PC-9 (cell line): Measurements from ENCODE around the gene SNX27. TPM values are rescaled to one million over a fixed set of nuclear protein-coding genes. Genes with fewer than 3 reads are reported as not detected.
"Not testable (repeated sequence)": the region's sequence is repeated elsewhere in the genome, so short reads cannot be mapped to it uniquely, and the experiment has no call there.

Experiments used
- BruUV-seq: library from RNA; stranded (reverse); fragments of 400-500 nt; replicated peaks from 2 replicates; lab custom pipeline; 2021; lab: Mats Ljungman, UMichigan
- CTCF ChIA-PET: fragments of 300-600 bp; sonication (Branson Sonifier 250); formaldehyde crosslinking; loops from one replicate; lab custom pipeline; 2022; ENCODE audit warnings: antibody characterized with exemption; lab: Charles Lee
- POLR2A ChIA-PET: fragments of 300-600 bp; sonication (Branson Sonifier 250); formaldehyde crosslinking; loops from one replicate; lab custom pipeline; 2022; ENCODE audit warnings: antibody characterized with exemption; ENCODE audit not compliant: unreplicated experiment; lab: Charles Lee
- DNase-seq, 2 experiments: peaks; one replicate each; pipeline versions ENCODE4 v3.0.0 to v3.0.0-alpha.2; 2015 to 2022; ENCODE audit warnings: mixed read lengths in 1 of 2
- H2AFZ ChIP-seq: fragments of 200-600 bp; sonication (generic); 2 replicates; pipeline ENCODE4 v1.8.1; 2017; ENCODE audit warnings: antibody characterized with exemption
- H3F3A ChIP-seq: fragments of 200-600 bp; sonication (generic); 2 replicates; pipeline ENCODE4 v1.8.1; 2017; ENCODE audit warnings: antibody characterized with exemption, mild to moderate bottlenecking, low read depth; ENCODE audit not compliant: insufficient read depth
- H3K27ac ChIP-seq: fragments of 200-600 bp; sonication (generic); 2 replicates; pipeline ENCODE4 v1.6.1; 2016; ENCODE audit warnings: mixed run types
- H3K27me3 ChIP-seq: fragments of 200-600 bp; sonication (generic); 2 replicates; pipeline ENCODE4 v1.6.1; 2016; ENCODE audit warnings: low read depth, mixed run types; ENCODE audit not compliant: insufficient read depth
- H3K36me3 ChIP-seq: fragments of 200-600 bp; sonication (generic); 2 replicates; pipeline ENCODE4 v1.6.1; 2016; ENCODE audit warnings: low read depth, mixed run types
- H3K4me1 ChIP-seq: fragments of 200-600 bp; sonication (generic); replicated peaks from 2 replicates; pipeline ENCODE4 v1.6.1; 2016; ENCODE audit warnings: mixed run types; ENCODE audit not compliant: insufficient read depth
- H3K4me2 ChIP-seq: fragments of 200-600 bp; sonication (generic); 2 replicates; pipeline ENCODE4 v1.6.1; 2017; ENCODE audit warnings: mixed run types
- H3K4me3 ChIP-seq: fragments of 200-600 bp; sonication (generic); 2 replicates; pipeline ENCODE4 v1.6.1; 2016; ENCODE audit warnings: mixed run types
- H3K79me2 ChIP-seq: fragments of 200-600 bp; sonication (generic); 2 replicates; pipeline ENCODE4 v1.6.1; 2017; ENCODE audit warnings: low read depth, mixed run types
- H3K9me2 ChIP-seq: fragments of 200-600 bp; sonication (generic); 2 replicates; pipeline ENCODE4 v1.8.1; 2017; ENCODE audit warnings: mild to moderate bottlenecking; ENCODE audit not compliant: insufficient read depth
- H3K9me3 ChIP-seq: fragments of 200-600 bp; sonication (generic); 2 replicates; pipeline ENCODE4 v1.8.1; 2016; ENCODE audit warnings: low read depth; ENCODE audit not compliant: insufficient read depth
- H4K20me1 ChIP-seq: fragments of 200-600 bp; sonication (generic); 2 replicates; pipeline ENCODE4 v1.8.1; 2017; ENCODE audit not compliant: insufficient read depth
- EZH2 ChIP-seq: fragments of 200-600 bp; sonication (generic); IDR thresholded peaks from 2 replicates; pipeline ENCODE4 v1.8.0; 2017; ENCODE audit warnings: antibody characterized with exemption, low read depth
- intact Hi-C: fragments of 100-400 bp; cut with micrococcal nuclease; formaldehyde crosslinking; loops from one replicate; pipeline ENCODE4 v1.10.0; 2022; ENCODE audit not compliant: unreplicated experiment
- total RNA-seq: library from RNA; stranded (reverse); gene quantifications from 2 replicates; pipeline ENCODE4 v1.2.3, GENCODE V29; 2021
- TF ChIP-seq, protein P1 (sequence below): fragments of 200-600 bp; sonication (generic); conservative IDR thresholded peaks from 2 replicates; pipeline ENCODE4 v1.6.1; 2017; ENCODE audit warnings: mixed run types, antibody characterized with exemption, mild to moderate bottlenecking, moderate library complexity

Gene SNX27
- total RNA-seq, 1 experiment from 2014 or later, result 40.1 TPM

DNA sequence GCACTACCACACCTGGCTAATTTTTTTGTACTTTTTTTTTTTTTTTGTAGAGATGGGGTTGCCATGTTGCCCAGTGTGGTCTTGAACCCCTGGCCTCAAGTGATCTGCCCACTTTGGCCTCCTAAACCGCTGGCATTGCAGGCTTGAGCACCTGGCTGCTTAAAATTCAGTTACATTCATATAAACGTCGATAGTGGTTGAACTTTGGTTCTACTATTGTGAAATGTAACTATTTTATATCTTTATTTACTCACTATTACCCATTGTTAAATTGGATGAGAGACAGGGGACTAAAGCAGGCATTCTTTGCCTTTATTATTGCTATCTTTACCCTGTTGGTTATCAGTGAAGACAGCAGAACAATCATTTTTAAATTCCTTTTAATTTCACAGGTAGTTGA lies 6.2 kb downstream of the SNX27 start:
- Histone ChIP-seq H3K4me1 (peaks cover 53% of the 10 kb centered on the region), H3F3A (peaks cover 12% of the 10 kb centered on the region; the same call in 1 of the 2 replicates), H3K9me2 (no peaks in the 10 kb centered on the region), H3K4me2 (no peak overlapping the region), H4K20me1 (no peaks in the 10 kb centered on the region), H3K79me2 (peaks cover 88% of the 10 kb centered on the region), H2AFZ (no peak overlapping the region), H3K4me3 (no peak overlapping the region), H3K27me3 (no peaks in the 10 kb centered on the region), H3K27ac (no peak overlapping the region), H3K9me3 (no peaks in the 10 kb centered on the region), H3K36me3 (peaks cover 3% of the 10 kb centered on the region; the same call in 1 of the 2 replicates)
- BruUV-seq, result no TSS peak
- ChIA-PET POLR2A (no interaction called here), CTCF (no interaction called here)
- DNase-seq, result no peak
- intact Hi-C loops, result no loop called here
- TF ChIP-seq EZH2, result no peak
- TF ChIP-seq, protein P1, sequence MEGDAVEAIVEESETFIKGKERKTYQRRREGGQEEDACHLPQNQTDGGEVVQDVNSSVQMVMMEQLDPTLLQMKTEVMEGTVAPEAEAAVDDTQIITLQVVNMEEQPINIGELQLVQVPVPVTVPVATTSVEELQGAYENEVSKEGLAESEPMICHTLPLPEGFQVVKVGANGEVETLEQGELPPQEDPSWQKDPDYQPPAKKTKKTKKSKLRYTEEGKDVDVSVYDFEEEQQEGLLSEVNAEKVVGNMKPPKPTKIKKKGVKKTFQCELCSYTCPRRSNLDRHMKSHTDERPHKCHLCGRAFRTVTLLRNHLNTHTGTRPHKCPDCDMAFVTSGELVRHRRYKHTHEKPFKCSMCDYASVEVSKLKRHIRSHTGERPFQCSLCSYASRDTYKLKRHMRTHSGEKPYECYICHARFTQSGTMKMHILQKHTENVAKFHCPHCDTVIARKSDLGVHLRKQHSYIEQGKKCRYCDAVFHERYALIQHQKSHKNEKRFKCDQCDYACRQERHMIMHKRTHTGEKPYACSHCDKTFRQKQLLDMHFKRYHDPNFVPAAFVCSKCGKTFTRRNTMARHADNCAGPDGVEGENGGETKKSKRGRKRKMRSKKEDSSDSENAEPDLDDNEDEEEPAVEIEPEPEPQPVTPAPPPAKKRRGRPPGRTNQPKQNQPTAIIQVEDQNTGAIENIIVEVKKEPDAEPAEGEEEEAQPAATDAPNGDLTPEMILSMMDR, result no peak

DNA sequence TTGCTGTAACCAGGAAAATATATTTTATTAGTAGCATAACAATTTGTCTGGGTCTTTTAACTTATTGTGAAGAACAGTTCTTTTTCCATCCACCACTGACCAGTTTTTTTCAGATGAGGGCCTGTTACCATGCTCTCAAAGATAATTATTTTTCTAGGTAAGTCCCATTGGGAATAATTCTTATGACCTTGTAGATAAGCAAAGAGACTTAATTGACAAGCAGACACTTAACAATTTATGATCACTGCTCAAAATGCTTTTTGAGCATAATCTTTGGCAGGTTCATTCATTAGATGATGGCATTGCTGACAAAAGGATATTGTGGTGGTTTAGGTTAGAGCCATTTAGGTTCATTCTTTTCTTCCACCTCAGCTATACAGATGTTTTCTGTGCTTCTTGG lies 6.6 kb downstream of the SNX27 start:
- DNase-seq, result no peak
- POLR2A ChIA-PET, result interaction anchor here (0.6 kb wide), 1 partner anchor 370 kb away, joined by 12 read pairs; no protein-coding TSS in a partner anchor
- Histone ChIP-seq H3K27me3 (no peaks in the 10 kb centered on the region), H3K4me3 (no peak overlapping the region), H3K4me1 (peaks cover 48% of the 10 kb centered on the region), H3K9me3 (no peaks in the 10 kb centered on the region), H4K20me1 (no peaks in the 10 kb centered on the region), H3K27ac (no peak overlapping the region), H3F3A (peaks cover 12% of the 10 kb centered on the region; the same call in 1 of the 2 replicates), H3K9me2 (no peaks in the 10 kb centered on the region), H3K36me3 (peaks cover 3% of the 10 kb centered on the region; the same call in 1 of the 2 replicates), H2AFZ (no peak overlapping the region), H3K4me2 (no peak overlapping the region), H3K79me2 (peaks cover 84% of the 10 kb centered on the region)
- CTCF ChIA-PET, result no interaction called here
- intact Hi-C loops, result no loop called here
- BruUV-seq, result no TSS peak
- no peak for TF ChIP-seq EZH2
- TF ChIP-seq, protein P1, result no peak

DNA sequence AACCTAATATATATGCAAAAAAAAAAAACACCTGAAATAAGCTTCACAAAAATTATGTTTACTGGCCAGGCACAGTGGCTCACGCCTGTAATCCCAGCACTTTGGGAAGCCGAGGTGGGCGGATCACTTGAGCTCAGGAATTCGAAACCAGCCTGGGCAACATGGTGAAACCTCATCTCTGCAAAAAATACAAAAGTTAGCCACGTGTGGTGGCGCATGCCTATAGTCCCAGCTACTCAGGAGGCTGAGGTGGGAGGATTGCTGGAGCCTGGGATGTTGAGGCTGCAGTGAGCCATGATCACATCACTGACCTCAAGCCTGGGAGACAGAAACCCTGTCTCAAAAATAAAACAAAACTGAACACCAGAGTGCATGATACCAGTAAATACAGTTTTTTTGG lies 7.1 kb downstream of the SNX27 start:
- POLR2A ChIA-PET, result interaction anchor here (0.6 kb wide), 1 partner anchor 369 kb away, joined by 12 read pairs; no protein-coding TSS in a partner anchor
- Histone ChIP-seq H3K4me1 (peaks cover 43% of the 10 kb centered on the region), H3K79me2 (peaks cover 79% of the 10 kb centered on the region), H3F3A (peaks cover 12% of the 10 kb centered on the region; the same call in 1 of the 2 replicates), H3K27ac (peak overlapping the region; percentile 28; the same call in 1 of the 2 replicates)
- H3K27me3 ChIP-seq, H3K36me3 ChIP-seq, H3K9me2 ChIP-seq, CTCF ChIA-PET, H3K9me3 ChIP-seq, intact Hi-C loops, H3K4me3 ChIP-seq, DNase-seq, H4K20me1 ChIP-seq, BruUV-seq, H3K4me2 ChIP-seq, H2AFZ ChIP-seq: not testable (repeated sequence)
